ENCODE results near the gene DNAJC5. TPM values are rescaled to one million over a fixed set of nuclear protein-coding genes. Genes with fewer than 3 reads are reported as not detected.
"Not testable (repeated sequence)": the region's sequence is repeated elsewhere in the genome, so short reads cannot be mapped to it uniquely, and the experiment has no call there.

The DNAJC5 gene
- total RNA-seq, 1 donor from 2014 or later = 53.9 TPM

DNA sequence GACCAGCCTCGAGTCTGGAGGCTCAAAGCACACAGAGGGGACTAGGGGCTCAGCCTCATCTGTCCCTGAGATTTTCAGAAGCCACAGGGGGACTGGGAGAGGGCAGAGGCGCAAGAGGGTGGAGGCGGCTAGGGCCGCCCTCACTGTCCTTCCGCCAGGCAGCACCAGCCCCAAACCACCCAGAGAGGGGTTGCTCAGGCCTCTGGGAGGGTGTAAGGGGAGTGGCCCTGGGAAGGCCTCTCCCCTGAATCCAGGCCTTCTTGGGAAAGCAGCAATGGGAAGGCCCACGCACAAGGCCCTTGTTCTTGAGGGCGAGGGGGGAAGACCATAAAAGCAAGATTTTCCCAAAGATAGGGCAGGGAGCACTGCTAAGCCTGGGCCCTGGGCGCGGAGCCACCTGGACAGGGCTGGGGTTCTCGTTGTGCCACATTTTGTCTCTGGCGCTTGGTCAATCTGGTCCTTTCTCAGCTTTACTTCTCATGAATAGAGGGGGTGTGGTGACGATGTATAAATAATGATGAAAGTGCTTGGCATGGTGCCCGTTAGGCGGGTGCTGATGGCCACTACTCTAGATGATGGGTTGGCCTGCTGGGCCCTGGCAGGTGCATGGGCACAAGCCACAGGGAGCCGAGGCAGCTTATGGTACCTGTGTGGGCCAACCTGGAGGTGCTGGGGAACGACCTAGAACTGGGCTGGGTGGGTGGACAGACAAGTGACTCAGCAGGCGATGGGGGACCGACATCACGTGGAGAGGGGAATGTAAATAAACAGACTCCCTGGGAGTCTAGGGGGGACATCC is 79.7 kb downstream of the DNAJC5 start:
- no peak for DNase-seq (ENCODE audit: low read depth)
- H3K4me3 ChIP-seq (ENCODE audit: low read depth, low read length) = no peak overlapping the region
- H3K27me3 ChIP-seq (ENCODE audit: control insufficient read depth, insufficient read depth, low read length) = no peaks in the 10 kb centered on the region
- H3K36me3 ChIP-seq (ENCODE audit: control insufficient read depth, insufficient read depth, low read length) = no peaks in the 10 kb centered on the region
- TF ChIP-seq, protein P1, sequence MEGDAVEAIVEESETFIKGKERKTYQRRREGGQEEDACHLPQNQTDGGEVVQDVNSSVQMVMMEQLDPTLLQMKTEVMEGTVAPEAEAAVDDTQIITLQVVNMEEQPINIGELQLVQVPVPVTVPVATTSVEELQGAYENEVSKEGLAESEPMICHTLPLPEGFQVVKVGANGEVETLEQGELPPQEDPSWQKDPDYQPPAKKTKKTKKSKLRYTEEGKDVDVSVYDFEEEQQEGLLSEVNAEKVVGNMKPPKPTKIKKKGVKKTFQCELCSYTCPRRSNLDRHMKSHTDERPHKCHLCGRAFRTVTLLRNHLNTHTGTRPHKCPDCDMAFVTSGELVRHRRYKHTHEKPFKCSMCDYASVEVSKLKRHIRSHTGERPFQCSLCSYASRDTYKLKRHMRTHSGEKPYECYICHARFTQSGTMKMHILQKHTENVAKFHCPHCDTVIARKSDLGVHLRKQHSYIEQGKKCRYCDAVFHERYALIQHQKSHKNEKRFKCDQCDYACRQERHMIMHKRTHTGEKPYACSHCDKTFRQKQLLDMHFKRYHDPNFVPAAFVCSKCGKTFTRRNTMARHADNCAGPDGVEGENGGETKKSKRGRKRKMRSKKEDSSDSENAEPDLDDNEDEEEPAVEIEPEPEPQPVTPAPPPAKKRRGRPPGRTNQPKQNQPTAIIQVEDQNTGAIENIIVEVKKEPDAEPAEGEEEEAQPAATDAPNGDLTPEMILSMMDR (IDR thresholded peaks at IDR 0.05; ENCODE audit: insufficient read depth, low read length, poor library complexity, severe bottlenecking) = no peak

DNA sequence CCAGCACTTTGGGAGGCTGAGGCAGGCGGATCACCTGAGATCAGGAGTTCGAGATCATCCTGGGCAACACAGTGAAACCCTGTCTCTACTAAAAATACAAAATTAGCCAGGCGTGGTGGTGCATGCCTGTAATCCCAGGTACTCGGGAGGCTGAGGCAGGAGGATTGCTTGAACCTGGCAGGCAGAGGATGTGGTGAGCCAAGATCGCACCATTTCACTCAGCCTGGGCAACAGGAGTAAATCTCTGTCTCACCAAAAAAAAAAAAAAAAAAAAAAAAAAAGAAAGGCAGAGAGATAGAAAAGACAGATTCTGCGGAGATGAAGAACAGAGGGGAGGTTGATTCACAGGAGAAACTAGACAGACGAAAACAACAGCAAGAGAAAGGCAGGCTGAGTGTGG is 81.6 kb downstream of the DNAJC5 start:
- not testable (repeated sequence) for DNase-seq (ENCODE audit: low read depth); H3K27me3 ChIP-seq (ENCODE audit: control insufficient read depth, insufficient read depth, low read length); H3K4me3 ChIP-seq (ENCODE audit: low read depth, low read length); H3K36me3 ChIP-seq (ENCODE audit: control insufficient read depth, insufficient read depth, low read length)

DNA sequence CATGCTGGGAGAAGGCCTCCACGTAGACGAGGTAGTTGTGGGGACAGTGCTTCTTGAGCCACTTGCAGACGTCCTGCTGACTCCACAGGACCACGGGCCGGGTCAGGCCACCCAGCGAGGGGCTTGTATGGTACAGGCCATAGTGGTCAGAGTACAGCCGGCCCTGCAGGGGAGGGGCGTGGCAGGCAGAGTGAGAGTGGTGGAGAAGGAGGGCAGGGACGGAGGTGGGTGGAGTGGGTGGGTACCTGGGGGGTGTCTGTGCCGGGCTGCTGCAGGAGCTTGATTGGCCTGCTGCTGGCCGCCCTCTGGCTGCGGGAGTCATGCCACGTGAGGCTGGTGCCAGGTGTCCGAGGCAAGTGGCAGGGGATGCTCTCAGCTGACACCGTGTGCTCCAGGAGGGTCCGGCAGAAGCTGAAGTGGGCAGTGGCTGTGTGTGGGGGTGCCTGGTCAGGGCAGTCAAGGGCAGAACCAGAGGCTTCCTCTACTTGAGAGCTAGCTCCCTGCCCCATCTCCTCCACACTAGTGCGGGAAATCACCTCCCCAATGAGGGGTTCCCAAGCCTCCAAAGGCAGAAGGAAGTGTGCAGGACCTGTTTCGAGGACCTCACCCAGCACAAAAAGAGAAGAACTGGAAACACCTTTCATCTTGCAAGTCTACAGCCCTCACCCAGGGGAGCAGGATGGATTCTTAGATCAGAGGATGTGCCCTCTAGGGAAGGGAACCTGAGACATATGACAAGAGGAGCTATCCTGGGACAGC is 82.2 kb downstream of the DNAJC5 start:
- no peak overlapping the region for H3K4me3 ChIP-seq (ENCODE audit: low read depth, low read length)
- H3K27me3 ChIP-seq (ENCODE audit: control insufficient read depth, insufficient read depth, low read length) = no peaks in the 10 kb centered on the region
- TF ChIP-seq, protein P1 (IDR thresholded peaks at IDR 0.05; ENCODE audit: insufficient read depth, low read length, poor library complexity, severe bottlenecking) = no peak
- no peaks in the 10 kb centered on the region for H3K36me3 ChIP-seq (ENCODE audit: control insufficient read depth, insufficient read depth, low read length)
- DNase-seq (ENCODE audit: low read depth) = no peak

DNA sequence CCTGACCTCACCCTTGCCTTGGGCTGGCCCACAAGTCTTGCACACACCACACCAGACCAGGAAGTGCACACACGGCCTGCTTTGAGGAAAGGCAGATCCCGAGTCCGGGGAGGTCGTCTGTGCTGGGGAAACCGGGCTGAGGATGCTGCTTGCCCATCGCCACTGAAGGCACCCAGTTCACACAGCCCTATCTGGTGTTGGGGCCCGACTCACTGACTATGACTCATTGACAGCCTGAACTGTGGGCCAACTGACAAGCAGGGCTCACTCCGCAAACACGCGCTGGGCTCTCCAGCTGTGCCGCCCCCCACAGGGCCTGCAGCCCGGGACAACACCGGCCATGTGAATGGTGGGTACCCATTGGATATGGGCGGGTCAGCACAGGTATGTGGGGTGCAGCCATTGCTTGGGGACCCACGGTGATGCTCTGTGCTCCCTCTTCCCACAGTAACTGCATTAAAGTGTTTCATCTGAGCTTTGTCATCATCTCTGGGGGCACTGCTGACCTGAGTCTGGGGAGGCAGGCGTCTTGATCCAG is 82.9 kb downstream of the DNAJC5 start:
- no peak for DNase-seq (ENCODE audit: low read depth)

DNA sequence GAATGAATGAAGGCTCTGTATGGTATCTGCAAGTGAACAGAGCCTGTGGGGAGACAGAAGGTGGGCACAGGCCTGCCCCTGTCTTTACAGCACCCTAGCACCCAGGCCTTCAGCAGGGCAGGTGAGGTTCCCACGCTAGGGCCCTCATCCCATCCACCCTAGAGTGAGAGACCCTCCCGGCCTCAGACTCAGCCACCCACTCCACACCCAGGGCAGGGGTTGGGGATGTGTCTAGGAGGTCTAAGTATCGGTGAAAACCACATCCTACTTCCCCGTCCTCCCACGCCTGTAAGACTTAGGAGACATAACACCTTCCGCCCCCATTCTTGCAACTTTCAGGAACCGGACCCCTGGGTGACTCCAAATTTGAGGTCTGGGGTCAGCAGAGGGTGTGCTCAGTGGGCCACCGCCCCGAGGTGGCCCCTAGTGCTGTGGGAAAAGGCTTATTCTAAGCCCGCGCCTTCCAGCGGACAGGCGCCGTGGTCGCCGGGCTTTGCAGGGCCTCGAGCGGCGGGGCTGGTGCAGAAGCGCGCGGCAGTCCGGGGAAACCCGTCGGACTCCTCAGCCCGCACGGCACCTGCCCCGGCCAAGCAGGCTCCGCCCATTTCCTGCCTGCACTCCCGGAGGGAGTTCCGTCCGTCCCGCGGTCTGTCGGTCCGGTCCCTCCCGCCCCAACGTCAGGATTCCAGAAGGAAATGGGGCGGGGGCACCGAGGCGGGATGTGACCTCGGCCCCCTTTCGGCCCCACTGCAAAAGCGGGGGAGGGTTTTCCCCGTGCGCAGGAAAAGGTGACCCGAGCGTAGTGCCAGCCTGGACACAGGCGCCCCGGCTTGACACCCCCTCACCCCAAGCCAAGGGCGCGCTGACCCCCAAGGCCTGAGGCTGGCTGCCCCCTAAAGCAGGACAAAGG is 83.6 kb downstream of the DNAJC5 start:
- Histone ChIP-seq H3K36me3 (ENCODE audit: control insufficient read depth, insufficient read depth, low read length) (no peaks in the 10 kb centered on the region), H3K4me3 (ENCODE audit: low read depth, low read length) (peak overlapping the region; percentile 54), H3K27me3 (ENCODE audit: control insufficient read depth, insufficient read depth, low read length) (no peaks in the 10 kb centered on the region)
- no peak for DNase-seq (ENCODE audit: low read depth)
- TF ChIP-seq, protein P1 (IDR thresholded peaks at IDR 0.05; ENCODE audit: insufficient read depth, low read length, poor library complexity, severe bottlenecking) = no peak

More for the DNA sequence above, 82.9 kb downstream of the DNAJC5 start:
- TF ChIP-seq, protein P1 (IDR thresholded peaks at IDR 0.05; ENCODE audit: insufficient read depth, low read length, poor library complexity, severe bottlenecking) = no peak
- Histone ChIP-seq H3K36me3 (ENCODE audit: control insufficient read depth, insufficient read depth, low read length) (no peaks in the 10 kb centered on the region), H3K27me3 (ENCODE audit: control insufficient read depth, insufficient read depth, low read length) (no peaks in the 10 kb centered on the region), H3K4me3 (ENCODE audit: low read depth, low read length) (no peak overlapping the region)

Measured in kidney epithelial cell (primary cell).